Loucy (cell line): ENCODE results near the gene TCAIM.

Experiments
- CTCF ChIP-seq: fragments of 200-600 bp; sonication (generic); conservative IDR thresholded peaks from 2 replicates; pipeline ENCODE4 v1.5.1; 2014; ENCODE audit warnings: mild to moderate bottlenecking, antibody characterized with exemption, low read length
- EZH2phosphoT487 ChIP-seq: fragments of 200-600 bp; IDR thresholded peaks from 2 replicates; pipeline ENCODE4 v1.6.1; 2018; ENCODE audit warnings: antibody characterized with exemption, mild to moderate bottlenecking, moderate library complexity, borderline replicate concordance

DNA sequence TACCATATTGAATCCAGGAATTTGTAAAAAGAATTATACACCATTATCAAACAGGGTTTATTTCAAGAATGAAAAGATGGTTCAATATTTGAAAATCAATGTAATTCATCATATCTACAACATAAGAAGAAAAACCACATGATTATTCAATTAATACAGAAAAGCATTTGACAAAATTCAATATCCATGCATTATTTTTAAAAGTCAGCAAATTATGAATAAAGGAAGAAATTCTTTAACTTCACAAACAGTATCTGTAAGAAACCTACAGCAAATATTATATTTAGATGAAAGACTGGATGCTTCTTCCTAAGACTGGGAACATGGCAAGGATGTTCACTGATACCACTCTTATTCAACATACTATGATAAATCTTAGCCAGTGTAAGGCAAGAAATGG is 41.3 kb upstream of the TCAIM start:
- no peak for TF ChIP-seq CTCF
- no peak for TF ChIP-seq EZH2phosphoT487
